NOMO-1 treated with dmso at 0.1 percent for 144 hours (cell line): ENCODE data around the gene TBC1D28.
"Not testable (repeated sequence)": the region's sequence is repeated elsewhere in the genome, so short reads cannot be mapped to it uniquely, and the experiment has no call there.

ENCODE experiments used
- DNase-seq: peaks from one replicate; lab custom pipeline; 2025; ENCODE audit not compliant: unreplicated experiment; lab: John Stamatoyannopoulos, UW

TBC1D28 gene

GRCh38 chr17:18644291-18644690 is at the start of gene TBC1D28:
TBC1D28 (minus strand) TSS chr17:18644391; CDS start chr17:18641352, 3,039 bp downstream.
- not testable (repeated sequence) for DNase-seq

- not testable (repeated sequence) for DNase-seq
Observed at GRCh38 chr17:18682668-18683067, 38.5 kb upstream of the TBC1D28 start.

- peak; percentile 85 for DNase-seq
Observed at GRCh38 chr17:18681767-18682571, 37.8 kb upstream of the TBC1D28 start, which contains the start of gene FOXO3B. FOXO3B (minus strand) TSS chr17:18682314; CDS start chr17:18681651, 663 bp downstream.

GRCh38 chr17:18677381-18677780 is 33.2 kb upstream of the TBC1D28 start:
- DNase-seq, result not testable (repeated sequence)

GRCh38 chr17:18676928-18677327 is 32.7 kb upstream of the TBC1D28 start:
- DNase-seq, result not testable (repeated sequence)

GRCh38 chr17:18672395-18673227 is 28.4 kb upstream of the TBC1D28 start:
- DNase-seq, result not testable (repeated sequence)

- not testable (repeated sequence) for DNase-seq
Observed at GRCh38 chr17:18668625-18669024, 24.4 kb upstream of the TBC1D28 start.

GRCh38 chr17:18667535-18667934 is 23.3 kb upstream of the TBC1D28 start:
- not testable (repeated sequence) for DNase-seq

- not testable (repeated sequence) for DNase-seq
Observed at GRCh38 chr17:18666326-18666725, 22.1 kb upstream of the TBC1D28 start.

GRCh38 chr17:18661924-18662624 is 17.9 kb upstream of the TBC1D28 start:
- not testable (repeated sequence) for DNase-seq

- DNase-seq, result not testable (repeated sequence)
Observed at GRCh38 chr17:18650094-18650493, 5.9 kb upstream of the TBC1D28 start.

GRCh38 chr17:18643124-18643523 is 1.1 kb downstream of the TBC1D28 start:
- DNase-seq, result not testable (repeated sequence)

GRCh38 chr17:18638357-18638756 is 5.8 kb downstream of the TBC1D28 start:
- DNase-seq, result not testable (repeated sequence)

- not testable (repeated sequence) for DNase-seq
Observed at GRCh38 chr17:18636237-18636636, 8.0 kb downstream of the TBC1D28 start.

GRCh38 chr17:18635773-18636172 is 8.4 kb downstream of the TBC1D28 start:
- DNase-seq, result not testable (repeated sequence)

- DNase-seq, result not testable (repeated sequence)
Observed at GRCh38 chr17:18634550-18635263, 9.5 kb downstream of the TBC1D28 start.

GRCh38 chr17:18626152-18626870 is 17.9 kb downstream of the TBC1D28 start:
- no peak for DNase-seq

- DNase-seq, result peak; percentile 23
Observed at GRCh38 chr17:18625509-18626104, 18.6 kb downstream of the TBC1D28 start.

- DNase-seq, result not testable (repeated sequence)
Observed at GRCh38 chr17:18624862-18625501, 19.2 kb downstream of the TBC1D28 start.
